NCI-H187 treated with DMSO at 0.1 percent for 48 hours (cell line): ENCODE data around the gene GNB5.
A peak's percentile ranks its signal among the peaks of the same experiment; 100 is the strongest.
"Not testable (repeated sequence)": the region's sequence is repeated elsewhere in the genome, so short reads cannot be mapped to it uniquely, and the experiment has no call there.

ENCODE experiments used
- DNase-seq: peaks from one replicate; lab custom pipeline; 2025; lab: John Stamatoyannopoulos, UW

Gene GNB5

GRCh38 chr15:52093539-52094510 is 97.4 kb downstream of the GNB5 start:
- no peak for DNase-seq

DNA sequence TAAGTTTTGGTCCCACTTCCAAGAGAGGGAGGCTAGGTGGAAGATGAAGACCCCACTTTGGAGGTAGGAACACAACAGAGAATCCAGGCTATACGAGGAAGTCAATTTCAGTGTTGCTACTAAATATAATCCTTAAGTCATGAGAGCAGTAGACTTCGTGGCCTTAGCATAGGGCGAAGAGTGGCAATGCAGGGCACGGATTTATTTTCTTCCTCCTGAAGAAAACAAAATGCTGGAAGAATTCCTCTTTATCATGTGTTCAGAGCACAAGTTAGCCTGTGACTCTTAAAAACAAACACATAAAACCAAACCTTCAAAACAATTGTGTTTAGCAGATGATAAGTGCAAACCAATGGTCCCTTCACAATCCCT is 98.0 kb downstream of the GNB5 start:
- no peak for DNase-seq

GRCh38 chr15:52090193-52090592 is 101.0 kb downstream of the GNB5 start:
- DNase-seq: no peak

DNA sequence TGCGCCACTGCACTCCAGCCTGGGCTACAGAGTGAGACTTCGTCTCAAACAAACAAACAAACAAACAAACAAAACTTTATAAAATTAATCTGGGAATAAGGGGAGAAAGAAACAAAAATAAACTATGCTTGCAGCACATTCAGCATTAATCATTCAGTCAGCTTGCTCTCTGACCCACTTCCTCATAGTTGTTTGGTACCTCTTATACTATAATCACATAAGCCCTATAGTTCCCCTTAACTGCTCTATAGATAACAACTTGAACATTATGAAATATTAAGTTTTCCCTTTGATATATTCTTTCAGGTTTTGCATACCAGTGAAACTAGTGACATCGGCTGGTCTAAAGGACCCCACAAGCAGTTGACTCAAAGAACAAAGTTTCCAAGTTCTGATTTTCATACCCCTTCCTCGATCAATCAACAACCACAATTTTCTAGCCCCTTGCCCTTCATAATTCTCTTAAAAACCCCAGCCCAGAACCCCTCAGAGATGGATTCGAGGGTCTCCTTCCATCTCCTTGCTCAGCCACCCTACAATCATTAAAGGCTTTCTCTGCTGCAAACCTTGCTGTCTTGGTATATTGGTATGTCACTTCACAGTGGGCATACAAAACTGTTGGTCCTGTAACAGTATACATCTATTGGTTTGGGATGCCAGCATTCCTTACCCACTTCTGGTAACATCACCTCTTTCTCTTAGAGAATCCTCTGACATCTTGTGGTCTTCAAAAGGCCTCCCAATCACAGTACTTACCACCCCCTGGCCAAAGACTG is 105.0 kb downstream of the GNB5 start:
- DNase-seq: no peak

DNA sequence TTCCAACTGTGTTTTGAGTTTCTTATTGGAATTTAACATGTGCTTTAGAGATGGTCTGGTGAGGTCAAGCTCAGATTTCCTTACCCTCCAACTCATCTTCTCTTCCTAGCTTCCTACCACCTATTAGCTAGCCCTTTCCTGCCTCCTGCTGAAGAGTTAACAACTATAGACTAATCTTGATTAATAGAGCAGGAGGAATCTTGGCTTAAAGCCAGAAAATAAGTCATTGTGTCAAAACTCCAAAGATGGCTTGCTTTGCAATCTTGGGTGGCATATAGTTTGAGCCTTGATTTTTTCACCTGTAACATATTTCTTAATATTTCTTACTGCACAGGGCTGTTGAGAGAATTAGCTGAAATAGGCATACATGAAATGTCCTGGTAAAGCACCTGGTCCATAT is 105.9 kb downstream of the GNB5 start:
- no peak for DNase-seq

DNA sequence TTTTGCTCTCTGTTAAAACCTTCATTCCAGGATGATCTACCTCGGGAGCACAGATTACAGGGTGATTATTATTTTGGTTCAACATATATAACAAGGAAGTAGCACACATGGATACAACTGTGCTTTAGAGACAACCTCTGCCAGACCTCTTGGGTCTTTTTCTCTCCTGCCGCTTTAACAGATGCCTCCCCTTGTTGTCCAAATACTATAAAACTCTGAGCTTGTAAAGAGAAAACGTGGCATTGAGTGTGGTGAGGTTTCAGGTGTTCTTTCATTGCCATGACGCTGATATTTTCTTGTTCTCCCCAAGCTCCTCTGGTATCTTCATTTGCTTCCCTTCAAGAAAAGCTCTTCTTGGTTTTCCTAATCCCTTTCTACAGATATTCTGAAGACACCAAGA is 107.6 kb downstream of the GNB5 start:
- no peak for DNase-seq

DNA sequence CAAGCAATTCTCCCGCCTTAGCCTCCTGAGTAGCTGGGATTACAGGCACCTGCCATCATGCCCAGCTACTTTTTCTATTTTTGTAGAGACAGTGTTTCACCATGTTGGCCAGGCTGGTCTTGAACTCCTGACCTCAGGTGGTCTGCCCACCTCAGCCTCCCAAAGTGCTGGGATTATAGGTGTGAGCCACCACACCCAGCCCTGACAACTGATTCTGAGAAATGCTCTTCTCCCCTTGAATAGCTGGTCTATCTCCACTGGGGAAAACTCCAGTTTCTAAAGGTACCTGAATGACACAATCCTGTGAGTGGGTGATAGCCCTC is 108.2 kb downstream of the GNB5 start:
- not testable (repeated sequence) for DNase-seq

DNA sequence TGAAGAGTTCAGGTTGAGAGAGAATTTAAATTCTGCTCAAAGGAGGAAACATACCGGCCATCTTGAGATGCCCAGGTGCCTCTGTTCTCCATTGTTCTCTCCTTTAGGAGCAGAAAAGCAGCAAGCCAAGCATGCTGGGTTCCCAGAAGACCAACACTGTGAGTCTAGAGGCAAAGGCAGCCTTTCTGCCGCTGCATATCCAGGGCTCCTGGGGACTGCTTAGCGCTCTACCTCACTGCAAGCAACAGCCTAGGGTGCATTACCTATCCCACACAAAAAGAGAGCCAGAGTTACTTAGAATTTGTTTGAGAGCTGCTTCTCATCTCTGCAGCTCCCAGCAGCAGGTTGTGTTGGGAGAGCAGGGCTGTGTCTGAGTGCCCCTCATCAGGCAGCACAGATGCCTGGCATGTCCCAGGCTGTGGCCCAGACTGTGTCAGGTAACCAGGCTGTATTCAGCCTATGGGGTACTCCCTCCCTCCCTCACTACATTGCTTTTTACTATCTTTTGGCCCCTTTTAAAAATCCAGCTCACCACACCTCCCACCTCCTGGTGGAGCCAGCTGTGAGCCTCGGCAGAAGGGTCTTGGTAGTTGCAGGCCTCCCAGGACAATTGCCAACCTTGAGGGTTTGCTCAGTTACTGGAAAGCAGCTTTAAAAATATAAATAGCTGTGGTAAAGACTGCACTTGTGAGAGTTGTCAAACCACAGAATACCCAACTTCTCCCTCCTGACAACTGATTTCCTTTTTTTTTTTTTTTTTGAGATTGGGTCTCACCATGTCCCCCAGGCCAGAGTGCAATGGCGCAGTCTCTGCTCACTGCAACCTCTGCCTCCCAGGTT is 108.8 kb downstream of the GNB5 start:
- DNase-seq: no peak

DNA sequence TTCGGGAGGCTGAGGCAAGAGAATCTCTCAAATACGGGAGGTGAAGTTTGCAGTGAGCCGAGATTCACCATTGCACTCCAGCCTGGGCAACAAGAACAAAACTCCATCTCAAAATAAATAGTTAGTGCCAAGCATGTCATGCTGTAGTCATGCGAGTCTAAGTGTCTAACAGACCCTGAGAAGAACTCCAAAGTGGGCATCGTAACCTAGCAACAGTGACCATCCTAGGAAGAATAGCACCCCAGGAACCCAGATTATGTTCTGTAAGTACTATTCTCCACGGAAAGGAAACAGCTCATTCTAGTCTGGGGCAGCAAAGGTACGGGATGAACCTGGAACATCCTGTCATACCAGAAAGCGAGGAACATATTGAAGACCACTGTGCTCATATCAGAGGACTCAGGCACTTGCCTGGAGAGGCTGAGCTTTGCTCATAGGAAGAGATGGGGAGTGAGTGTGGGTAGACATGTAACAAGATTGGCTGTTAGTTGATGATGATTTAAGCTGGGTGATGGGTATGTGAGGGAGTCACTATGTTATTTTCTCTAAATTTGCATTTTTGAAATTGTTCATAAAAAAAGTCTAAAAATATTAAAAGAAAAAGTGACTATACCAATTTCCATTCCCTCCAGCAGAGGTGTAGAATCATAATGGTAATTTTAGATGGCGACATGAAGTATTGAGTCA is 110.3 kb downstream of the GNB5 start:
- DNase-seq: no peak

GRCh38 chr15:52080031-52080430 is 111.2 kb downstream of the GNB5 start:
- peak; percentile 72 for DNase-seq

DNA sequence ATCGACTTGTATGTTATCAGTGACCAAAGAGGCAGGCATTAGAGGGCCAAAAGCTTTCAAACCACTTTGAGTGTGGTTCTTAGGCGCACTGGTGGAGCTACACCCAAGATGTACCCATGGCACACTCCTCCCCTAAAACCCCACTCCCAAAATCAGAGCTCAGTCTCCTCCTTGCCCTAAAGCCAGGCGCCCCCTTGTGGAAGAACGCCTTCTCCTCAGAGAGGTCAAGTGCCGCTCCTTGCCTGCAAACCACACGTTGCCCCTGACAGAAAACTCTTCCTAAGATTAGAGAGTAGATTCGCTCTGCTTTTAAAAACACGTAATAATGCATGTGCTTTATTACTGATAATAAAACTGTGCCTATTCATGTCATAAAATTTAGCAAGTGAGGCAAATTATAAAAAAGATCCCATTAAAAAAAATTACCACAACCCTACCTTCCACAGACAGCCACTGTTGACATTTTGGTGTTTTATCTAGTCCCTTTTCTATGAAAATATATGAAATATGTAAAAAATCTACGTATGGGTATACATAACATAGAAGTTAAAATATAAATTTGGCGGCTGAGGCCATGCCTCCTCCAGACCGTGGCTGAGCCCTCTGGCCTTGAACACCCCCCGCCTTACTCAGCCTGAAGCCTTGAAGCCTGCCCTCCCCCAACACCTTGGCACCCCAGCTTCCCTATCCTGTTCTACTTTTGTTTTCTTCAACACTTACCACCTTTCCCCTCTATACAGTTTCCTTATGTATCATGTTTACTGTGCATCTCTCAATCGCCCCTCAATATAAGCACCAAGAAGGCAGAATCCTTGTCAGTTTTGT is 112.1 kb downstream of the GNB5 start:
- no peak for DNase-seq

- no peak for DNase-seq
Measured at GRCh38 chr15:52078197-52078875, 112.9 kb downstream of the GNB5 start.

GRCh38 chr15:52076889-52077781 is 114.1 kb downstream of the GNB5 start:
- no peak for DNase-seq

GRCh38 chr15:52071570-52071969 is 119.6 kb downstream of the GNB5 start:
- no peak for DNase-seq

DNA sequence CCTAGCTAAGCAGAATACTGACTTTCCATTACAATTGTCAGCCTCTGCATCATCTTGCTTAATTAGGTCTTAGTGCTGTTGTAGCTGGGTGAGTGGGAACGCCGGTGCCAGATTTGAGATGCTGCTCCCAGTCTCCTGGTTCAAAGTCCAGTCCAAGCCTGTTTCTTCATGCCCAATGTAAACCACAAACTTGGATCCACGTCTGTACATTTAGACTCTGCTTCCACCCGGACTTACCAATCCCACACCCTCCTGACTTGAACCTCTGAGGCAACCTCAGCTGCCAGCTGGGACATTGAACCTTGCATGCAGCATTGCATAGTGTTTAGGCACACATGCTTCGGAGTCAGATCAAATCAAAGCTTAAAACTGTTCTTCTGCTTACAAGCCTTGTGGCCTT is 121.6 kb downstream of the GNB5 start:
- DNase-seq: no peak

- DNase-seq: no peak
Measured at GRCh38 chr15:52068004-52068615, 123.1 kb downstream of the GNB5 start.

DNA sequence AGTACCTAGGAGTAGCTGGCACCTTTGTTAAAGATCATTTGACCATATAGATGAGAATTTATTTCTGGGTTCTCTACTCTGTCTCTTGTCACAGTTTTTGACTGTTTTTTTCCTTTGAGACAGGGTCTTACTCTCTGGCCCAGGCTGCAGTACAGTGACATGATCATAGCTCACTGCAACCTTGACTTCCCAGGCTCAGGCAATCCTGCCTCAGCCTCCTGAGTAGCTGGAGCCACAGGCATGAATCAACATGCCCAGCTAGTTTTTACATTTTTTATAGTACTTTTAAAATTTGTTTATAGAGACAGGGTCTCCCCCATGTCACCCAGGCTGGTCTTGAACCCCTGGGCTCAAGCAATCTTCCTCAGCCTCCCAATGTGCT is 123.7 kb downstream of the GNB5 start:
- no peak for DNase-seq

- DNase-seq: no peak
Measured at GRCh38 chr15:52066842-52067544, 124.2 kb downstream of the GNB5 start.
